Stromal cell of bone marrow (primary cell): ENCODE results near the gene PYGB.
A peak's percentile ranks its signal among the peaks of the same experiment; 100 is the strongest.
"Not testable (repeated sequence)": the region's sequence is repeated elsewhere in the genome, so short reads cannot be mapped to it uniquely, and the experiment has no call there.

Source experiments
- DNase-seq: peaks from one replicate; pipeline ENCODE4 v3.0.0-alpha.2; 2012; ENCODE audit warnings: low read depth

The PYGB gene

DNA sequence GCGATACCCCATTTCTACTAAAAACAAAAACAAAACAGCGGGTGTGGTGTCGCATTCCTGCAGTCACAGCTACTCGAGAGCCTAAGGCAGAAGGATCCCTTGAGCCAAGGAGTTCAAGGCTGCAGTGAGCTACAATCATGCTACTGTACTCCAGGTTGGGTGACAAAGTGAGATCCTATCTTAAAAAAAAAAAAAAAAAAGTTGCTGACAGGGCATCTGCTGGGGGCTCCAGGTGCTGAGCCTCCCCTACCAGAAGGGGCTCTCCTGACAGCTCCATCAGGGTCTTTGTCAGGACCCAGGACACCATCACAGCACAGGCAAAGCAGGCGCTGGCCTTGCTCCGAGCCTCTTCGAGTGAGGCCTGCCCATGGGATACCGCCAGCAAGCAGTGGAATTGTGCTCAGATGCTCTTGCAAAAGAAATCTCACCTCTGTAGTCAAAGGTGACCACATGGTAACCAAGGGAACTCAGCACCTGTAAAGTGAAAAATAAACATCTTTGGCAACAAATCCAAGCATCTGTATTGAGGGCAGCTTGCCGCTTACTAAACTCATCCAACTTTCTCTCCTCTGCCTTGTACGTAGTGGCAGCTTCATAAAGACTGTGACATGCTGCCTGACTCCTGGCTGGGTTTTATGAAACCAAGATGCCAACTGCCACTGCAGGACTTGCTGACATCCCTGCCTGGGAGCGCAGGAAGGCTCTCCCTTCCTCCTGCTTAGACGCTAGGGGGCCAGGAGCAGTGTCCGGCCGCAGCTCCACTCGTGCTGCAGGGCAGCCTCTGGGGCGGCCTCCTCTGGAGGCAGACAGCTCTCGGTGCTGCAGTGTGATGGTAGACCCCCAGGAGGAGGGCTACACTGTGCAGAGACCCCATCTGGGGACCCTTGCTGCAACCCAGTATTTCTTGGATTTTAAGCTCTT, 66.9 kb downstream of the PYGB start:
- no peak for DNase-seq

DNA sequence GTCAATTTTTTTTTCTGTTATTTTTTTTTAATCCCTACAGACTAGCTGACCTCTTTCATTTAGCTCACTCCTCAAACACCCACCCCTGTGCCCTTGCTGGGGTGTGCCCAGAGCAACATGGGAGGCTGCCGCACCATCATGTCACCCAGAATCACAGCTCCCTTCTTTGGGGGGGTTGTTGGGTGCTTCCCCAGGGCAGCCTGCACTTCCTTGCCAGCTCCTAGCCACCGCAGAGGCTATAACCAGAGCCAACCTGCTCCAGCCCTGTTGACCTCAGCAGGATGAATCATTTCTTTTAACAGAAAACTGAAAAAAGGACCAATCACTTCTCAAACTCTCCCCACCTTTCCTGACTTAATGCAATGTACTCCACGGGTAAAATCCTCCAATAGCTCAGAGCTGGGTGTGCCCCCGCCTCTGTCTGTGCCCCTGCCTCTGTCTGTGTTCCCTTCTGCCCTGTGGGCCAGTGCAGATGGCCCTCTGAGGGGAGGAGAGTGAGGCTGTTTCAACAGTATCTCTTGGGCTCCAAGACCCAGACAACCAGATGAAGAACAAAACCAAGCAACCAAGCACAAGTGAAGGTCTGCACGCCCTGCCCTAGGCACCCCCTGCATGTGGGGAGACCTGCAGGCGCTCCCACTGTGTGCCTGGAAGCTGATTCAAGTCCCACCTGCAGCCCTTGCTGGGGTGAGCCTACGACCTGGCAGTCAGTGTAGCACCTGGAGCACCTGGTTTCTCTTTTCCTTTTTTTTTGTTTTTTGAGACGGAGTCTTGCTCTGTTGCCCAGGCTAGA, 67.7 kb downstream of the PYGB start:
- peak; percentile 28 for DNase-seq

DNA sequence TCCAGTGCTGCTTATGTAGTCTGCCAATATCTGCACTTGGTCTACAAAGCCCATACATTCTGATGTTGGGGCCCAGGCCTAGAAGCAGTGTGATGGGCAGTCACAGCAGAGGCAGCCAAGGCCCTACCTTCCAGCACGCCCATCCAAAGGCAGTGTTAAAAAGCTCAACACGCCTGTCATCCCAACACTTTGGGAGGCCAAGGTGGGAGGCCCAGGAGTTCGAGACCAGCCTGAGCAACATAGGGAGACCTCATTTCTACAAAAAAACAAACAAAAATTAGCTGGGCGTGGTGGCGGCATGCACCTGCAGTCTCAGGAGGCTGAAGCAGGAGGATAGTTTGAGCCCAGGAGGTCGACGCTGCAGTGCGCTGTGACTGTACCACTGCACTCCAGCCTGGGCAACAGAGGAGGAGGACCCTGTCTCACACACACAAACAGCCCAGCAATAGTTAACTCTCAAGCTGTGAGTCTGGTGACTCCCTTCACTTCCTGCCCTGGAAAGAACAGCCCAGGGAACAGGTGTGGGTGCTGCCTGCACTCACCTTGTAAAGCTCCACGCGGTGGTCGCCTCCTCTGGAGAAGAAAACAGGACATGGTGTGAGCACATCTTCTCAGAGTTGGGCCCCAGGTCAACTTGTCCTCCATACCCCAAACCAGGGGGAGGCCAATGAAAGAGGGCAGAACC, 68.8 kb downstream of the PYGB start:
- DNase-seq: no peak

DNA sequence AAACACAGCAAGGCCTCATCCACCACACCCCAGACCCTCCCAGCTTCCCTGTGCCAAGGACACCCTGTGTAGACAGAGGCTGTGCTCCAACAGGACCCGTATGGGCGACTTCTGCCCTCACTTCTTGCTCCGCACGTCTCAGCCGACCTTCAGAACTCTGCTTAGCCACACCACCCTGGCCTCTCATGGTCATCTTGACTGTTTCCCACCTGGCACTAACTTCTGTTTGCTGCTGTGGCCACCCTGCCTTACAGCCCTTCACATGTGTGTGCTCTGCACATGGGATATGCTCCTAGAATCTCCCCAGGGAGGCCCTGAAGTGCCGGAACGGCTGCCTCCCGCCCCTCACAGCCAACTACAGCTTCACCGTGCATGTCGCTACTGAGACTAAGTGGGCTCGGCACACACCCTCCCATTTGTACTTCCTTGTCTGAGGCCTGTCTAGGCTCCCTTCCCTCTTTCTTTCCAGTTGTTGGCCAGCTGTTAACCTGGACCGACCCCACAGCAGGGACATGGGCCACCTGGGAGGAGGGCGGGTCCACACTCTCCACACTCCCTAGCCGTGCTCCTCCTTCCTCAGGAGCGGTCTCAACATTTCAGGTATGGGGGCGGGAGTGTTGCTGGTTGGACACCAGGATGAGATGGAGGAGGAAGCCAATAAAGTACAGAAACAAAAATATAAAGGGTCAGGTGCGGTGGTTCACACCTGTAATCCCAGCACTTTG, 69.6 kb downstream of the PYGB start:
- DNase-seq: no peak

DNA sequence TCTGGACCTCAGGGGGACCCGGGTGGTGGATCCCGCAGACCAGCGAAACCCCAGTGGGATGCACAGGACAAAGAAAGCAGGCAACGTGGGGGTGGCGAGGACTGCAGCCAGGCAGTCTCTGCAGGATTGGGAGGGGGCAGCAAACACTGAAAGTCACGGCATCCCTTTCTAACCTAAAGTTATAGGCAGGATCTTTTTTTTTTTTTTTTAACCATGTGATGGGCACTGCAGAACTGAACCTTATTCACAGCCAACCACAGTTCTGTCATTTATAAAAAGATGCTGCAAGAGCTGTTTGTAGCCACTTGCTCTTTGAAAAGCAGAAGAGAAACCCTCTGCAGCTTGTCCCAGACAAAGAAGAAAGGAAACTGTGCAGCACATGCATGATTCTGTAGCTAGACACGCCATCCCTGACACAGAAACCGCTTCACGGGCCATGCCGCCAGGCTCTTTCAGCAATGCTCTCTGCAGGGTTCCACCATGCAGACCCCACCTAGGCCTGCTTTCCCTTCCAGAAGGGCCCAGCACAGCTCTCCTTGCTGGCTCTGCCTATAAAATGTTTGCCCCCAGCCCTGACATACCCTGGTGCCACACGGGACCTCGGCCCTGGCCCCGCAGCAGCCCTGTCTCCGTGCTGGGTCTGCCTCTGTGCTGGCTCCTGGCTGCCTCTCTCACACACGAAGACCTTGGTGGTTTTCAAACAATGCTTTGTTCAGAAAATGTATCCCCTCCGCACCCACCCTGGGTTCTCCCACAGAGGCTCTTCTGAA, 70.8 kb downstream of the PYGB start:
- DNase-seq: no peak

DNA sequence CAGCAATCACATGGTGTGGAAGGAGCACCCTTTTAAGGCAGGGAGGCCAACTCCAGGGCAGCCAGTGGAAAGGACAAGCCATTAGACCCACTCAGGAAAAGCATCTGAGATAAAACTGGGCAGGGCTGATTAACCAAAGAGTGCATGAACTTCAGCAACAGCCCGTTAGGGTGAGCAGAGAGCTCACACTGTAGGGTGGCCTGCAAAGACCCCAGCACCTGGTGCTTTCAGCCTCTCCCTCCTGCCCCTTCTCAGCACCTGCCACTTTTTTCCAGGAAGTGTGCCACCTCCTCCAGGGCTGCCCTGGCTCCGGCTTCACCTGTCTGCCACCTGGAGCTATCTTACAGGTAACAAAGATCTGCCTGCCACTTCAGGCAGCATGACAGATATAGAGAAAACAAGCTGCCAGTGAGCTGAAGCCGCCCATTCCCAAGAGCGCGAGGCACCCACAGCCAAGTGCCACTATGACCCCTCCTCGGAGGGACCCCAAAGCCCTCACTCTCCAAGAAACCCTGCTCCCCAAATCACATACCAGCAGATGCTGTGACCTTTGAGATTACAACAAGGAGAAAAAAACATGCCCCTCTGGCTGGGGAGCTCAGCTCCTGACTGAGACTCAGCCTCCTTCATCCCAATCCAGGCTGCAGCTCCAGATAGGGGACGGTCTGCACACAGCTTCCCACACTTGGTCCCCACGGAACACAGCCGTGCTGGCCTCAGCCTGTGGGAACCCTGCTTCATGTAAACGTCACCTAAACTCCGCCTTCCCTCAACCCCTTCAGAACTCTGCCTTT, 71.6 kb downstream of the PYGB start:
- DNase-seq: no peak

DNA sequence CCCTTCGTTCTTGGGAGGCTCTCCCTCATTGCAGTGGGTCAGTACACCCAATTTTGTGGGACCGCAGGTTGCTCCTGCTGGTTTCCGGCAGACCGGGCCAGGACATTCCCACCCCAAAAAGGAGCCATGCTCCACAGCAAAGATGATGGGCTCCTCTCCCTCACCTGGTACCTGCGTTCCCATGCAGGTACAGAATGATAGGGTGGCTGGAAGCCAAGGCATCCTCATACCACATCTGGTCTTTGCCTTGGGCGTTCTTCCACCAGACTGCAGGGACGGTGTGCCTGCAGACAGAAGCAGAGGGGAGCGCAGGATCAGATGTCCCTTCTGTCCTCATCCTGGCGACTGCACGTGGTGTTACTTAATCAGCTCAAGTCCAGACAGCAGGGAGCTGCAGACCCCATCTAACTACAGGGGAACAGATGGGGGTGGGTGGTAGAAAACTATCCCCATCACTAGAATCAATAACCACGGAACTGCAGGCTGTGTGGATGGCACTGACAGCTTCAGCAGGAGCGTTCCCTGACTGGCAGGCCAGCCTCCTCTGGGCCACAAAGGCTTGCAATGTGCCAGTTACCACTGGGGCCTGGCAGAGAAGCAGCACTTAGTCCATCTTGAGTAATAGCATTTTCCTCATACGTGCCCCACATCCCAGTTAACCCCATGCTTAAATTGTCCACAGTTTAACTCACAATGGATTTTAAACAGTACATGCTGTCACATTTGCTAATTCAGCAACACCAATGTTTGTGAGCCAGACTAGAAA, 72.3 kb downstream of the PYGB start:
- DNase-seq: no peak

DNA sequence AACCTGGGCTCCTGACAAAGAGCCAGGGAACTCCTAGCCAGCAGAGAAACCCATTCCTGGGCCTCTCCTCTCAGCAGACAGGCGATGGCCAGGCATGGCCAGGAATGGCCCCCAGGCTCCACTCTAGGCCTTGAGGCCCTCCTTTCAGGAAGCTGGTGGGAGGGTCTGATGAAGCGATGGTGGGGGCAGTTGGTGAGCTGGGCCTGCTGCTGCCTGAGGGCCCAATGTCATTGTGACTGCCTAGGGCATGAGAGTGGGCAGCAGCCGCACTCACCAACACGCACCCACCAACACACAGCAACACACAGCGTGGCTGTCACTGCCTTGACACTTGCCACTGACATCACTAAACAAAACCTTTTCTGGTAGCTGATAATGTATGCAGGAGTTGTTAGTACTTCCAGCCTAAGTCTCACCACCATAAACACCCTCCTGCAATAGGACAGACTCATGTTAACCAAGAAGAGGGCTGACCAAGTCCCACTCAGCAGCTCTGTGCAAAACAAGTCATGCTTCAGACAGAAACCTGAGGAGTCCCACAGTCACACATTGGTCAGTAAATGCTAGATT, 73.5 kb downstream of the PYGB start:
- no peak for DNase-seq

DNA sequence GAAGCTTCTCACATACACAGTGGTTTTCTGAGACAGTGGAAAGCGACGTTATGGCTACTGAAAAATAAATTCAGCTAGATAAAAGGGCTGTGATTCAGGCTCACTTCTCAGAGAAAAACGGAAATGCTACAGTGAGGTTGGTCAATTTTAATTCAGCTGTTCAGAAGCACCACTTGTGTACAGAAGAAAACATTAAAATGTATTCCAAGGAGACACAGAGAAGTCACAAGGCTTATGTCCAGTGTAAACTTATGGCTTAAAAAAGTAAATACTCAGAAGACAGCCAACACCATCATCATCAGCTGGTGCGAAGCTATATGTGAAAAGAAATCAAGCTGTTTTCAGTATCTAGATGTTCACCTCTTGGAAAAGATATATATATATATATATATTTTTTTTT, 74.1 kb downstream of the PYGB start:
- no peak for DNase-seq

DNA sequence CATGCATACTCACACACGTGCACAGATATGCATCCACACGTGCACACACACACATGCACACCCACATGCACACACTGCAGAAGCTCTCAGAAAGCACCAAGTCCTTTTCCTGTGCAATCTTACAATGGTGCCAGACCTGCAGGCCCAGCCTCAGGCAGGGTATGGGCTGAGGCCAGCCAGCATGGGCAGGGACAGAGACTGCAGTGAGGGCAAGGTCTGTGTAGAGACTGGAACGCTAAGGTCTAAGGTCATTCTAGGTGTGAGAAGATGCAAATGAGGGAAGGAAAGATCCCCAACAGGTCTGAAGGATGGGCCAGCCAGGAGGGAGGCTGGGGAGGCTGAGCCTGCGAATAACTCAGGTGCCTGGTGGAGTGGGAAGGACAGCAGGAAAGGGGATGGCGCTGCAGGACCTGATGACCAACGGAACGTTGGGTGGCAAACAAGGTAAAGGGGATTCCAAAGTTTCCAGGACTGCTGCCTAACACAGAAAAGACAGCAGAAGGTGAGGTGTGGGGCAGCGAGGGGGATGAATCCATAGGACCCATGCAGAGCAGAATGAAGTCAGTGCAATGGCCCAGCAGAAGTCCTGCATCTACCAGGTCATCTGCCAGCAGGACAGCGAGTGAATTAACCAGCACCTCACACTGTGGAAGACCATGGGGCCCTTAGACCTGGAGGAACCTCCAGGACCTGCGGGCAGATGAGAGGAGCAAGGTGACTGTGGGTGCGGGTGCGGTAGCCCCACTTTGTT, 75.8 kb downstream of the PYGB start:
- DNase-seq: no peak

DNA sequence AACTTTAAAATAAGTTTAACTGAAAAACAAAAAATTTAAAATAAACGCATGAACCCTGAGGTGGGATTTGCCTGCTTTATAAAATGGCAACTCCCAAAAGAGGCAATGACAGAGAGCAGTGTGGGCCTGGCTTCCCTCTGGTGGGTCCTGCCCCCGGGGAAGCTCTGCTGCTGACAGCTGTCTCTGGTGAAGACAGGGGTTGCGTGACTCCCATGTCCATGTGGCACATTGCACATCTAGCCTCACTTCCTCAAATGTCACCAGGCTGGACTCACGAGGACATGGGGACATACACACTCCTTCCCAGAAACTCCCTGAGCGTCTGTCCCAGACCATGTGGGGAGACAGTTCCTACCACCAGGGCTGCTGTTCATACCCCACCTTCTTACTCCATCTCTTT, 76.5 kb downstream of the PYGB start:
- DNase-seq: no peak

DNA sequence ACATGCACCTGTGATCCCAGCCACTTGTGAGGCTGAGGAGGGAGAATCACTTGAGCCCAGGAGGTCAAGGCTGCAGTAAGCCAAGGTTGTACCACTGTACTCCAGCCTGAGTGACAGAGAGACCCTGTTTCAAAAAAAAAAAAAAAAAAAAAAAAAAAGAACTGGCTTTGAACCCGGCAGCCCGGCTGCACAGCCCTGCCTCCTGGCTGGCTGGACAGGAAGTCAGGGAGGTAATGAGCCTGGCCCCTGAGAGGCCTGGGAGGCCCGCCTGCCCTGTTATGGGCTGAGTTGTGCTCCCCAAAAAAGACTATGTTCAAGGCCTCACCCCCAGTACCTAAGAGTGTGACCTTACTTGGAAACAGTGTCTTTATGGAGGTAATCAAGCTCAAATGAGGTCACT, 77.2 kb downstream of the PYGB start:
- DNase-seq: no peak

DNA sequence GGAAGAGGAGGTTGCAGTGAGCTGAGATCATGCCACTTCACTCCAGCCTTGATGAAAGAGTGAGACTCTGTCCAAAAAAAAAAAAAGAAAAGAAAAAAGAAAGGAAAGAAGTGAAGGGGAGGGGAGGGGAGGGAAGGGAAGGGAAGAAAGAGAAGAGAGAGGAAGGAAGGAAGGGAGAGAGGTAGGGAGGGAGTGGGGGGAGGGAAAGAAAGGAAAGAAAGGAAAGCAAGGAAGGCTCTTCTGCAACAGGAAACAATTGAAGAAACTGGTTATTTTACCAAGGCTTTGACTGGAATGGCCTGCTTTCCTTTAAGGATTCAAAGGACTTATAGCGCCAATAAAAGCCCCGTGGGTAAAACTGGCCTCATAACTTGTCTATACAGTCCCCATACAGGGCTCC, 78.1 kb downstream of the PYGB start:
- no peak for DNase-seq

DNA sequence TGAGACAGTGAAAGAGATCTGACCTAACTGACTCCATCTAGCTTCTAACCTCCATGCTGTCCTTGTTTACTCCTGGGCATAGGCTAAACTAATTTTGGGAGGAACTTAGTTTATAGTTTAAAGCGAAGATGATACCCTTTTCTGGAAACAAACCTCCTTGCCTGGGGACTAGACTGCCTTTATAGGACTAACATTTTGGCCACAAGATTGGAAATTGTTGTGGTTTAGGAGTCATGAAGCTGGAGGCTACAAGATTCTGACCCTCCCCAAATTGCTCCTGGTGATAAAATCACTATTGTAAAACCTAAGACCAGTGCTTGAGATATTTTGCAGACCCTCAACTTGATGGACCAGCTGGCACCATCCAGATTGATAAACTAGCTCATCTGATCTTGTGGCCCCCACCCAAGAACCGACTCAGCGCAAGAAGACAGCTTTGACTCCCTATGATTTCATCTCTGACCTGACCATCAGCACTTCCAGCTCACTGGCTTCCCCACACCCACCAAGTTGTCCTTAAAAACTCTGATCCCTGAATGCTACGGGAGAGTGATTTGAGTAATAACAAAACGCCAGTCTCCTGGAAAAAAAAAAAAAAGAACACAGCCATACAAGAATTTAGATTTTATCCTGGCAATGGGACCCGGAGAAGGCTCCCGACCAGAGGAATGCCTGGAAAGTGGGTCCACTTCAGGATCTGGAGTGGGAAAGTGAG, 79.8 kb downstream of the PYGB start:
- DNase-seq: no peak

DNA sequence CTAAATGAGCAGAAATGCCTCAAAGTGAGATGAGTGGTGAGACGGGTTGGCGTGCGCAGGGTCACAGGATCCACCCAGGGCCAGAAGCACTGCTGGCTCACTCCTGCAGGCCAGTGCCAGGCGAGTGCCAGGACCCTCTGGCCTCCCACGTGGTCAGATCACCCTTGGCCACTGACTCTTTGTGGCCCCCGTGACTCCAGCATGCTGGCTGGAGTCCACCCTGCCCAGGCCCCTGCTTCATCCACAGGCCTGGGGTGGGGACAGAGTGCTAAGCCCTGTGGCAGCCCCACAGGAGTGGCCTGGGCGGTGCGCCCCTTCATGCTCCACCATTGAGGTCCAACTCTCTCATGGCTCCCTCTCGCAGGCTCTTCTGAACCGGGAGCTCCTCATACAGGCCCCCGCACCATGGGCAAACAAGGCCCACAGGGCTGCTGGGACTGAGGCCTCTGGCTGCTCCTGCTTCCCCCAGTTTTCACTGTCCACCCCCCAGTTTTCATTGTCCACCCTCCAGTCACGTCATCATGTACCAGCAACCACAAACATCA, 81.1 kb downstream of the PYGB start:
- no peak for DNase-seq

DNA sequence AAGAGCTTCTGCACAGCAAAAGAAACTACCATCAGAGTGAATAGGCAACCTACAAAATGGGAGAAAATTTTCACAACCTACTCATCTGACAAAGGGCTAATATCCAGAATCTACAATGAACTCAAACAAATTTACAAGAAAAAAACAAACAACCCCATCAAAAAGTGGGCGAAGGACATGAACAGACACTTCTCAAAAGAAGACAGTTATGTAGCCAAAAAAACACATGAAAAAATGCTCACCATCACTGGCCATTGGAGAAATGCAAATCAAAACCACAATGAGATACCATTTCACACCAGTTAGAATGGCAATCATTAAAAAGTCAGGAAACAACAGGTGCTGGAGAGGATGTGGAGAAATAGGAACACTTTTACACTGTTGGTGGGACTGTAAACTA, 87.1 kb downstream of the PYGB start:
- not testable (repeated sequence) for DNase-seq

DNA sequence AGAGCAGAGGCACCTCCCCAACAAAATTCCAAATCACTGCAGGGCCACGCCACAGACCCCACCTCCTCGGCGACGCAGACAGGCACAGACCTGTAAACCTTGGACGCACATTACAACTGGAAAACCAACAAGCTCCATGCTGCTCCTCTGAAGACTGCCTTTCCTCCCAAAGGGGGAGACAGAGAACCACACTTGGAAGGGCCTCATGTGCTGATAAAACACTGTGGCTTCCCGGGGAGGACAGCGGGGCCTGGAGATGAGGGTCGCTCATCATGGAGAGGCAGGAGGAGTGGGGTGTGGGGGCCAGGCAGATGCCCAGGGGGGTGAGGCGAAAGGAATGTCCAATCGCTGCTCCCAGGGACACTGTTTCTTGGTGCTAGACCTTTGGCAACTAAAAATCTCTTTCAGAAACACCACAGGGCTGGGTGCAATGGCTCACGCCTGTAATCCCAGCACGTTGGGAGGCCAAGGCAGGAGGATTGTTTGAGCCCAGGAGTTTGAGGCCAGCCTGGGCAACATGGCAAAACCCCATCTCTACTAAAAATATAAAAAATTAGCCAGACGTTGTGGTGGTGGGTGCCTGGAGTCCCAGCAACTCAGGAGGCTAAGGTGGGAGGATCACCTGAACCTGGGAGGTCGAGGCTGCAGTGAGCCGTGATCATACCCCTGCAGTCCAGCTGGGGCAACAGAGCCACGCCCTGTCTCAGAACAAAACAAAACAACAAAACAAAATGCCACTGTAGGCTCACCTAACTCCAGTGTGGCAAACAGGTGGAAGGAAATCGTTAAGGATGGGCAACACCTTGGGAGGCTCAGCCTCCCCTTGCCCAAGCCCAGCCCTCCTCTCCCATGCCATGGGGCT, 88.9 kb downstream of the PYGB start:
- peak; percentile 28 for DNase-seq
